Measurements from ENCODE around the gene MAGEB6B. TPM values are rescaled to one million over a fixed set of nuclear protein-coding genes. Genes with fewer than 3 reads are reported as not detected.

MAGEB6B gene
- total RNA-seq, 1 experiment from 2014 or later: not detected

- no peak for DNase-seq
- CTCF ChIA-PET: no interaction called here
- no peak overlapping the region for H3K4me3 ChIP-seq (ENCODE audit: low read length)
These were observed 47.6 kb downstream of the MAGEB6B start for GRCh38 chrX:26208012-26208411.

More at GRCh38 chrX:26208012-26208411, 47.6 kb downstream of the MAGEB6B start:
- Histone ChIP-seq H3K9me2 (replicated peaks; ENCODE audit: low read length) (no peaks in the 10 kb centered on the region), H4K20me1 (ENCODE audit: low read length) (no peaks in the 10 kb centered on the region), H3K27ac (ENCODE audit: low read length) (no peak overlapping the region), H3K36me3 (ENCODE audit: low read depth, low read length) (no peaks in the 10 kb centered on the region), H2AFZ (ENCODE audit: low read length) (no peak overlapping the region), H3K4me1 (ENCODE audit: insufficient read depth, low read length) (no peaks in the 10 kb centered on the region), H3K9ac (ENCODE audit: low read length) (no peak overlapping the region), H3K4me2 (ENCODE audit: low read length) (no peak overlapping the region), H3F3A (ENCODE audit: low read length, unreplicated experiment) (no peaks in the 10 kb centered on the region), H3K9me3 (ENCODE audit: low read length) (no peaks in the 10 kb centered on the region), H3K27me3 (ENCODE audit: low read length) (no peaks in the 10 kb centered on the region), H3K79me2 (ENCODE audit: low read length) (no peaks in the 10 kb centered on the region)
- POLR2A ChIA-PET (ENCODE audit: unreplicated experiment): no interaction called here
- TF ChIP-seq CTCF (conservative IDR thresholded peaks at IDR 0.05; ENCODE audit: low read depth, low read length) (no peak), EZH2phosphoT487 (IDR thresholded peaks at IDR 0.05; ENCODE audit: borderline replicate concordance, low read length) (no peak), EZH2 (IDR thresholded peaks at IDR 0.05; ENCODE audit: low read length, unreplicated experiment) (no peak)
- ATAC-seq: no peak
- BruUV-seq (replicated peaks): no TSS peak
- intact Hi-C loops (cut with micrococcal nuclease): no loop called here

Other genes with a start within 250 kb of the MAGEB6B start
- gene MAGEB18, start 22.3 kb upstream of the MAGEB6B start, total RNA-seq (2014; rRNA removed): 0.11 TPM in 1 of 2 replicates, not detected in the other
- gene MAGEB6, start 31.8 kb downstream of the MAGEB6B start, total RNA-seq (2014; rRNA removed): not detected in 2 replicates
- not detected in 2 replicates for gene MAGEB5, start 55.6 kb downstream of the MAGEB6B start, total RNA-seq (2014; rRNA removed)

All from PC-3 (cell line).